CD4-positive, alpha-beta T cell treated with Interleukin-4 for 1 hour (primary cell): Measurements from ENCODE around the gene HMGCLL1.

Experiments used
- DNase-seq, 2 donors: peaks; one replicate each; pipeline ENCODE4 v3.0.0-alpha.2; 2020 to 2022

HMGCLL1 gene

DNA sequence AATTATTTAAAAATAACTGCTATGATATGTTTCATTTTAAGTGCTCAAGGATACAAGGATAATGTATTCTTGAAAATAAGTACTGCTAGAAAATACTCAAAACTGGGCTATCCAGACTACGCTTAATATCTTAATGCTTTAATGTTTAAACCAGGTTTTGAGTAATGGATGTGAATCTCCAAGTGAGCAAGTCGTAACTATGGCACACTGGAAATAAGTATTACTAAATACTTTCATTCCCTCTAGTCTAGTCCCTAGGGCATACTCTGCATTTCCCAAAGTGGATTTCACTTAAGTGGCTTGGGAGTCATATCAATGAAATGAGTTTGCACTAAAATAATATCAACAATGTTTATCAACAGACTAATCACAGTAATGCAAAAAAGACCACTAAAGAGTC is 48.1 kb downstream of the HMGCLL1 start:
- DNase-seq, result no peak

DNA sequence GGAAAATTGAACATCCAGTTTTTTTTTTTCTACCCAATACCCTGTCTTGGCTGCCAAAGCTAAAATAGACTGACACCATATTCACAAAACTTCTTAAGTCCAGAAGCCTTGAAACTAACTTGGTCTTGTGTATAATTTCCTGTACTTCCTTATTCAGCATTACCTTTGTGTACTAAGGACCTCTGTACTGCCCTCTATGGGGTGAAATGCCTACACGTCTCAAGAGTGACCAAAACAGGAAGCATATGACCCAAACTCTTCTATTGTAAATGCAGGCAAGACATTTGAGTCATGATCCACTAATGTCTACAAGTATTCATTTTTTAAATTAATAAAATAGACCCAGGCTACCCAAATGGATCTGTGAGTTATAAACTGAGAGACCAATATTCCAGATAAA is 50.4 kb downstream of the HMGCLL1 start:
- no peak for DNase-seq

DNA sequence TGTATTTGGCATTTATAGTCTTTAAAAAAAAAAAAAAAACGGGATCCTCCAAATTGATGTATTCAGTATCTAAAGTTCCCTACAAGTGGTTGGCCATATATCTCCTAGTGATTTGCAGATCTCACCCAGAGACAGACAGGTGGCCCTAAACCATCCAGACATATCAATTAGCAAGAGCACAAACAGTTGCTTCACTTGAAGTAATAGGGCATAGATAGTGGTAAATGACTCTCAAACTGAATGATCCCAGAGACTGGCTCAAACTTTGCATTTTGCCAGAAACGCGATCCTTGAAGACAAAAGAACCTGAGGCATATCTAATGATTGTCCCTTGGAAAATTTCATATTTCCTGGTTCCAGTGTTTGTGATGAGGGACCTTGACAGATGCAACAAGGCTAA is 54.6 kb downstream of the HMGCLL1 start:
- DNase-seq, result no peak

DNA sequence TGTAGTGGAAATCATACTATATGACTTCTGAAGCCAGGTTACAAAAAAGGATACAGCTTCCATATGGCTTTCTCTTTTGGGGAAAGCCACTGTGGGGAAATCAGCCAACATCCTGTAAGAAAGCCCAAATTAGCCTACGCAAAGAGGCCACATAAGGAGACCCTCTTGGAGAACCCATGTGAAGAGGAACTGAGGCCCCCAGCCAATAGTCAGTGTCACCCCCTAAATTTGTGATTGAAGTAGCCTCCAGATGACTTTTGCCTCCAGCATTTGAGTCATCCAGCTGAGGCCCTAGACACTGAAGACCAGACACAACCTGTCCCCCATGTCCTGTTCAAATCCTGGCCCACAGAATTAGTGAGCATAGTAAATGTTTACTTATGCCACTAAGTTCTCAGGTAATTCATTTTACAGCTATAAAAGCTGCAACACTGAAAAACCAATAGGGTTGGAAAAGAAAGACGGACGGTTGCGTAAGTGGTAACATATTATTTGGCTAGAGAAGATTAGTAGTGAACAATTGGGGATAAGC is 60.4 kb downstream of the HMGCLL1 start:
- no peak for DNase-seq

DNA sequence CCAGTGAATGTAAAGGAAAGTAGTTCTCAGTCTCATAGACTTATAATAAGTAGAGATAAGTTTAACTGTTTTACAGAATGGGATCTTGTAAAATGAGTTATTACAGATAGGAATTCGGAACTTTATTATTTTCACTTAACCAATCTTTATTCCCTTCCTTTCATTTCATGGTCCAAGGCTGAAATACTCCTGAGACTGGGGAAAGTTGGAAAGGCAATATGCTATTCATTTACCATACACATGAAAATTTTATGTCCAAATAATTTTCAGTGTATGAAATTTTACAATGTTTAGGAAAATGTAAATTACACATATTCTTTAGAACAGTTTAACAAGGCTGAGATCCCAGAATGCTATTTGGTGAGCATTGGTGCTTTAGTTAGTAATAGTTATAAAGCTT is 62.3 kb downstream of the HMGCLL1 start:
- no peak for DNase-seq

DNA sequence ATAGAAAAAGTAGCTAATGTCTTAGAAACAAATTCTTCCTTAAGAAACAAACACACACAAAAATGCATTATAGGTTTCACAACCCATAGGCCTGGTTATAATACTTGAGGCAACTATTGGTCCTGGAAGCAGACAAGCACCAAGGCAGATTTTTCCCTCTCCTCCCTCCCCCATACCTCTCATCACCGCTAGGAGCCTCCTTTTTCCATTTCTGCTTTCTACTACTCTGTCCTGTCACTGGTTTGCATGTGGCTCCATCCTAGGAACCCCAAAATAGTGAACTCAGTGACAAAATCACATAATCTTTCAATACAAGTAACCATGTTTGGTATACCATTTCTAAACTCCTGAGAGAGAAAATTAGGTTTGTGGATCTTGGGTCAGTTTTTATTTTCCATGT is 66.1 kb downstream of the HMGCLL1 start:
- no peak for DNase-seq

DNA sequence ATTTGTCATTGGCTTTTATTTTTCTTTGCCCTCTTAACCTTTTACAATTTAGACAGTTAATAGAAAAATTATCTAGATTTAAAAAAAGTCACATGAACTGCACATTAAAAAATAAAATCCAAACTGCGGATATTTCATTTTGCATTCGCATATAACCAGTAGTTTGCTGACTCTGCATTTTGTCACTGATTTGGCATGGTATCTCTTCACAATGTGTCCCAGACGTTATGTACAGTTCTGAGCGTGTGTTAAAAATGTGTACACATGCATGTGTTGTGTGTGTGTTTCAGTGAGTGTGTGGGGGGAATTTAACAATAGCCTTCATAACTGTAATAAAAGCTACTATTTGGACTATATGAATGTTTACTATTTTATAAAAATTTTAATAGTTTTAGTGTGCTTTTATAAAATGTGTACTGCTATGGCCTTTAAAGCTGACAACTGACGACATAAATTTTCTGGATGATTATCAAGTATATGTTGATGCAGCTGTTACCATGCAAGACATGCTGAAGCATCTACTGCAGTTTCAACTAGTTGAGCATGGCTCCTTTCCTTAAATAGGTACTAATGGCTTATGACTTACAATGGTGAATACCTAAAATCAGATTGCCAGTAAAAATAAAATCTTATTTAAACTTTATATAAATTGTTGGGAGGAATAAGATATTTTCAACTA is 67.7 kb downstream of the HMGCLL1 start:
- no peak for DNase-seq

DNA sequence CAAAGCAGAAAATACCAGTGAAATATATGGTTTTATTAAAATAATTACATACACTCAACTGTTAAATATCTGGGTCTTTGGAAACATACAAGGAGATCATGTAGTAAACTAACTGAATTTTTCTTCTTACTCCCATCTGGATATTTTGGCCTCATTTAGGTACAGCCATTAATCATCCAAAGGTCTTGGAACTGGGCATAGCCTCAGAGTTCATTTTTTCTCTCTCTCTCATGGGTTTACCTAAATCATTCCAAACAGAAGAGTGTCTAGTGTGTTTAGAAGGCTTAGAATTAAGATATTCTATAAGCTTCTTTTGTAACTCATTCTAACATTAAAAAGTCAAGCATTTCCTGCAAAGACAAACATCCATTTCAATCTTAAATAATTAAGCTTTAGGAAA is 79.4 kb downstream of the HMGCLL1 start:
- DNase-seq, result no peak

DNA sequence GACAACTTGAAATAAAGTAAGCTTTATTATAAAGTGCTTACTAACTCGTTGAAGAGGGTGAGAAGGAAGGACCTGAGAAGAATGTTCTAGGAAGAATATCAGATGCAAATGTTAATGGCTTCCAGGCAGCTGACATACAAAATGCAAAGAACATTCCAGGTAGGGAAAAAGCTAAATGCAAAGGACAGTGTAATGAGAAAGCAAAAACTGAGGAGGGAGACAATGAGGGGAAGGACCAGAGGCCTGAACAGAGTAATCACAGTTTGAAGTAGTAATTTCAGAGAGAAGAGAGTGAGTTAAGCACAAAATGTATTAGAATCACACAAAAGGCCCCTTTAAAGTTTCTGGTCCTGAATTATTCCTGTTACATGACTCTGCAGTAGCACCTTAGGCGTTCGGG is 81.3 kb downstream of the HMGCLL1 start:
- no peak for DNase-seq

DNA sequence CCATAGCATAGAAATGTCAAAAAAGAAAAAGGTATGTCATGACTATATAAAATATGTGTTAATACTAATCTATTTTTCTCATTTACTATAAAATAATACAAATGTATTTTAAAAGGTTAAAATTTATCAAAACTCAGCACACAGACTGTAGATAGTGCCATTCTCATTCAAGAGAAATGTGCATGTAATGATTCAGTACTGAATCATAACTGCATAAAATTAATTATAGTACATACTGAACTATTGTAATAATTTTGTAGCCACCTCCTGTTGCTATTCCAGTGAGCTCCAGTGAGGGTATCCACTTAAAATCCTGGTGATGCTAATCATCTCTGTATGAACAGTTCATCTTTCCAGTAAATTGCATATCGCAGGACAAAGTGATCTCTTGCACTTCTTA is 82.8 kb downstream of the HMGCLL1 start:
- DNase-seq, result no peak

DNA sequence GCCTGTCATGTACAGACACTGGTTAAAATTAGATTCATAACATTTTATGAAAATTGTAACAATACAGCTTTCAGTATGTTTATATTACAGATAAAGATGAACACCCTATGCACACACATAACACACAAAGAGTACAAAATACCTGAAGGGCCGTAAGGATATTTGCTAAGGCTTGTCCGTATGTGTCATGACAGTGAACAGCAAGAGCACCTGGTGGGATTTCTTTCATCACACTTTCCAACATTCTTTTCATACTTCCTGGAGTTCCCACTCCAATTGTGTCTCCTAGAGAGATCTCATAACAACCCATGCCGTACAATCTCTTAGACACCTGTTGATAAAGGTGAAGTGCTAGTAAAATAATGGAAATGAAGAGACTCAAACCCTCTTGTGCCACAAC is 83.7 kb downstream of the HMGCLL1 start:
- DNase-seq, result no peak

DNA sequence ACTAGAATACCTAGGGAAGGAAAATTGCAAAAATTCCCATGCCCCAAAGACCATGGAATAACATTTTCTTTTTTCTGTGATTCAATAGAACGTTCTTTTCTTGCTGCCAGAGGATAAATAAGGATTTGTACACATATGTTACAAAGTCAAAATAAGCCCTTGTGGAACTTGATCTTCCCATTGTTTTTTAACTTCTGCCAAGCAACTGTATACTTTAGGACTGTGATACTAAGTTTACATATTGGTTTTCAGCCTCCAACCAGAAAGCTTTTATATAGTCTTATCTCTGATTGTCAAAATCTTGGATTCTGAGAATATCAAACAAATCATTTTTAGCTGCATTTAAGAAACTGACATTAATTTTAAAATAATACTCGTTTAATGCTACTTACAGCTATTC is 84.6 kb downstream of the HMGCLL1 start:
- DNase-seq, result no peak

DNA sequence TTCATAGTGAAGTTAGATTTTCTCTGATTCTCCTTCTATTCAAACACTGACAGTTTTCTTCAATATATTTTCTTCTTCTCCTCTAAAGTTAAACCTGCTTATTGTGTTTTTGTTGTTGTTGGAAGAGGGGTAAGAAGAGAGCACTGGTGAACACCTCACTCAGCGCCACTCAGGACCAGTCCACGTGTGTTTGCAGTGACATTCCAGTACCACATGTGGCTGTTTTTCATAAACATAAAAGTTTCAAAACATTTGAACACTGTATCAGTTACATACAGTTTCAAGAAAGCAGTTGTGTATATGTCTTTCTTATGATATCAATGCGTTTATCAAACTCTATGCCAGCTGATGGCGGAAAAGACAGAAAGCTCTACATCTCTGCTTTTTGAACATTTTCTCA is 86.7 kb downstream of the HMGCLL1 start:
- no peak for DNase-seq

DNA sequence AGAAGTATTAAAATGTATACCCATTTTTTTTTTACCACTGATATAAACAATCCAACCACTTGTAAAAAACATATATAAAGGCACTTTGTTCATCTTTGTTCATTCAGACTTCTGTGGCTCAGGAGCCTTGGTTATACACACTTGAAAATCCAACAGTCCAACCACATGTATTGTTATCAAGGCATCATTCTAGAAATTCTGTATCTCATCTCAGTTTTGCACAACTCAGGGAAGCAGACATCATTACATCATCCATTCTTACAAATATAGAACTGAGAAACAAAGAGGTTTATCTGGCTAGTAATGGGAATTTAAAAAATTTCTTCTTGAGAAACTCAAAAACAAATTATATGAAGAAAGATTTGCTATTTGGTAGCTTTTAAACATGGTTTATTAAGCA is 88.1 kb downstream of the HMGCLL1 start:
- no peak for DNase-seq

DNA sequence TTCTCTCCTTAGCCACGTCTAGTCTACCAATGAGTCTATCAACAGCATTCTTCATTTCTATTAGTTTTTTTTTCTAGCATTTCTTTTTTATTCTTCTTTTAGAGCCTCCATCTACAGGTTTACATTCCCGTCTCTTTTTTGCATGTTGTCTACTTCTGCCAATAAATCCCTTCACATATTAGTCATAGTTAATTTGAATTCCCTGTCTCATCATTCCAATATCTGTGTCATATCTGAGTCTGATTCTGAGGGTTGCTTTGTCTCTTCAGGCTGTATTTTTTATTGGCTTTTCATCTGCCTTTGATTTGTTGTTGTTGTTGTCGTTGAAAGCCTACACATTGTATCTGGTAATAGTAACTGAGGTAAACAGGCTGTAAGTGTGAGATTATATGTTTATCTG is 104.6 kb downstream of the HMGCLL1 start:
- DNase-seq, result no peak

DNA sequence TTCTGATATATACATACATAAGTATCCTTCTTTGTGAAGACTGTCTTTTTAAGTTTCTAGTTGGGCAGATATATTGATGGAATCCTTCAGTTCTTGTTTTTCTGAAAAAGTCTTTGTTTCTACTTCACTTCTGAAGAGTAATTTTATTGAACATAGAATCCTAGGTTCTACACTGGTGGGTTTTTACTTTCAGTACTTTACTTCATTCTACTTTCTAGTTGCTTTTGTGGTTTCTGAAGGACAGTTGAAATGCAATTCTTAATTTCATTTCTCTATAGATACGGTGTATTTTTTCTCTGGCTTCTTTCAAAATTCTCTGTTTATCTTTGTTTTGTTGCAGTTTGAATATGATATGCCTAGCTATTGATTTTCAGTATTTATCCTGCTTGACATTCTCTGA is 105.3 kb downstream of the HMGCLL1 start:
- DNase-seq, result no peak

DNA sequence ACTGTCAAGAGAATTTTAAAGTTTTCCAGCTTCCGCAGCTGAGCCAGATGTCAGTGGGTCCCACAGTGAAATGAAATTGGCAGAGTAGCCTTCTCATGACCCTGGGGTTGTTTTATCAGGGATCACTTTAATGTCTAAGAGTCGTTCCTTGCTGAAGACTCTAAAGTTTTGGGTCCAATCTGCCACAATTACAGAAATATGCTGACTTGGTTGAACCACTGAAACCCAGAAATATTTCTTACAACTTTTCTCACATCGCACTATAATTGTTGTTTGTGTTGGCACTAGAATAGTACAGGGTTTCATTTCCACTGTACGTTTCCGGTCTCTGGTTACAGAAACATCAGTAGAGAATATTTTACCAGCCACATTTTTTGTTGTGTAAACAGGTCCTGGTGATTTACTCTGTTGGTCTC is 109.0 kb downstream of the HMGCLL1 start:
- no peak for DNase-seq

DNA sequence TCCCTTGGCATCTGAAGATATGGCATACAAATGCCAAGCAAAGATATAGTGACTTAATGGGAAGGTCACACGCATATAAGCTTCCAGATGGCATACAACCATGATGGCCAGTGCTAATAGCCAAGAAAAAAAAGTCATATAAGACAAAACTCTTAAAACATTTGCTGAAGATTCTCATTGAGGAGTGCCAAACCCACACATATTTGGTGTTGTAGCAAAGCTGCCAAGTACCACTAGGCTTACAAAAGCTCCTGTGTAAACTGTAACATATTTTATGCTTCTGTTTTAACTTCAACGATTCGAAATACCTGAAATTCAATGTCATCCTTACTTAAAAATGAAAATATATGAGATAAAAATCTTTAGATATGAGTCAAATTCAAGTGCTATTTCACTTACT is 123.0 kb downstream of the HMGCLL1 start:
- DNase-seq, result no peak

DNA sequence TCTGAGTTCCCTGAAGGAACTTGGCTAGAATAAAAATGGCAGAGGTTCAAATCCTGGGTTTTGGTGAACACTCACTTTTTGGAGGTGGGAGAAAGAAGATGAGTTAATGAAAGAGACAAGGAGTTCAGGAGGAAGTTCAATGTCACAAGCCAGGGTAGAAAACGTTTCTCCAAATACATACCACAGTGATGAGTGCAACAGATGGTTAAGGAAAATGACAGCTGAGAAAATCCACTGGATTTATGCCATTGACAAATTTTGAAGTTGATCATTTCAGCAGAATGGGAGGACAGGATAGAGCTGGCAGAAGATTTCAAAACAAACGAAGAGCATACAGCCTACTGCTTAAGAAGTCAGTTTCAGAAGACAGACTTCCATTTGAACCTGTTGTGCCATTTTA is 129.0 kb downstream of the HMGCLL1 start:
- DNase-seq, result no peak

DNA sequence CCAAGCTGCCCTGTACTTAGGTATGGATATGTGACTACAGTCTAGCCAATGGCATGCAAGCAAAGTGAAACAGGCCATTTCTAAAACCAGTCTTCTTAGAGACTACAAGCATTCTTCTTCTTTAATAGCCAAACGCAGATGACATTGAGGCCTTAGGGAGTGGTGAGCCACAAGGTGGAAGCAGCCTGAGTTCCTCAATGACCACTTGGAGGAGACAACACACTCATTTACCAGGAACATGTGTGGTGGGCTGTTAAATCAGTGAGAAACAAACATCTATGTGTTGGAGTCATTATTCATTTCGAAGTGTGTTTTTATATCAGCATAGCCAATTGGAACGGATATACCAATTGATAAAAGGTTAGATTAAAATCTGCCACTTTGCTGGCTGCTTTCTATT is 129.8 kb downstream of the HMGCLL1 start:
- no peak for DNase-seq

DNA sequence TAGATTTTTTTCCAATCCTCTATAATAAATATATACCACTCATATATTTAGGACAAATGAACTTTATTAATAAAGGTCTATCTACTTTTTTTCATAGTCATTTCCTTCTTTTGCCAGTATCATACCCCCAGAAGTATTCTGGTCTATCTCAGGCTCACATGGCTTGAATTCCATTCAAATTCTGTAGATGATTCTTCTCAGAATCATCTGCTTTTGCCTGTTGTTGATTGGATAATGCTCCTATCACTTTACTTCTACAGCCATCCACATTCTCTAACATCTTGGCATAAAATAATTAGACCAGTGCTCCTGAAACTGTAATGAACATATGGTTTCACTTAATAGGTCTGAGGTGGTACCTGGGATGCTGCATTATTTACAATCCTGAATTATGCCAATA is 130.5 kb downstream of the HMGCLL1 start:
- DNase-seq, result no peak

DNA sequence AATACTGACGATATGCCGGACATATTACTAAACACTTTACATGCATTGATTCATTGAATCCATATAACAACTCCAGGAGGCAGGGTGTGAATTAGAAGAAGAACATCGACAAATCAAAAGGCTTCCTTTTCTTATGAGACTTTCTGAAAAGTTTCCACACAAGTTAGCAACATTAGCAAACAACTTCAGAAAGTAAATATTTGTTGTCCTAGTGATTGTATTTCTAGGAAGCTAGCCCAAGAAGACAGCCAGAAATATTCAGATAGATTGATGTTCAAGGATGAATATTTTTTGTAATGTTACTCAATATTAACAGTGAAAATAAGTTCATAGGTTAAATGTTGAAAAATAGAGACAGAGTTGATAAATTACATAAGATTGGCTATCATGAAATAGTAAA is 131.1 kb downstream of the HMGCLL1 start:
- DNase-seq, result no peak

DNA sequence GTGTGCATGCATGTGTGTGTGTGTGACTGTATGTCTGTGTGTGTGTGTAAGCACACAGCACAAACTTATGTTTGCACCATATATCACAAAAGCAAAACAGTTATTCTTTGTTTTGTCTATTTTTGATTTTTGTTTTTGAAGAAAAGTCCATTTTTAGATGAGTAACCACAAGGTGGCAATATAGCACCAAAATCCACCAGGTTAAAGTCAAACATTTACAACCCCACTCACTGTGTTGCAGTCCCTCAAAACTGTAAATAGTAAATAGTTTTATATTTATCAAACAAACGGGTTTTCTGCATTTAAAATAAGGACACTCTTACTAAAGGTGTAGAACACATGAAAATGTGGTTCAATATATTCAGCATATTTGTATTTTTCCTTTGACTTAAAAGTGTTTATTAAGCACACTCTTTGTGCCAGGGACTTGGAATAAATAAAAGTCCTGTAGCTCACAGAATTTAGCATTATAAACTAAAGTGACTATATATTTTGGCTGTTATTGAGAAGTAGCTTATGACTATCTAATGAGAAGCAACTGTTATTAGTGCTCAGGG is 133.3 kb downstream of the HMGCLL1 start:
- no peak for DNase-seq

DNA sequence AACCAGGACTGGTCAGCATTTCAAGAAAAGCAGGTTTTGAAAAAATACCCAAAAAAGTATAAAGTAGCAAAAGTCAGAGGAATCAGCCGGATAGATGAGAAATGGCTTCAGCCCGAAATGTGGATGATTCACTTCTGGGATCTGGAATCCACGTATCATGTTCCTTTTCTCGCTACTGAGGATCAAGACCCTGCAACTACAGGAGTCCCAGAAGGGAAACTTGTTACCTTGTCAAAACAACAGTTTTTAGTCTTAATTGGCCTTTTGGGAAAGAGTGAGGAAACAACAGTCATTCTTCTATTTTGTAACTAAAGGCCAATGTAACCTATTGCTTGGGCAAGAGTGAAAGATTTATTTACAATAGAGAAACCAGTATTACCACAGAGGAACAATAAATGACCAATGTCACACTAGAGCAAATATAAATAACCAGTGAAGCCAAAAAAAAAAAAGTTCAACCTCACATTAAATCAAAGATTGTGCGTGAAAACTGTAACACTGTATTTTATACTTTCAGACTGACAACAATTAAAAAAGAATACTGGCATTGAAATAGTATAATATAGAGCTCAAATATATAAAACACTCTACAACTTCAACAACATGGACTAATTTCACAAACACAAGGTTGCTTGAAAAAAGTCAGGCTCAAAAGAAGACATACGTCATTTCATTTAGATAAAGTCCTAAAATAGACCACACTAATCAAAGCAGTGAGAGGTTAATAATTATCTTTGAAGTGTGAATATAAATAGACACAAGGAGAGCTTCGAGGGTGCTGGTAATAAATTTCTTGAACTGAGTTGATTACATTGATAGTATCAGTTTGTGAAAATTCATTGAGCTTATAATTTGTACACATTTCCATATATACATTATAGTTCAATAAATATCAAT is 135.5 kb downstream of the HMGCLL1 start:
- DNase-seq, result no peak
